Fibroblast of mammary gland (primary cell): ENCODE measurements around the gene FAM216A.
"Not testable (repeated sequence)": the region's sequence is repeated elsewhere in the genome, so short reads cannot be mapped to it uniquely, and the experiment has no call there.

Experiments
- DNase-seq: peaks from one replicate; pipeline ENCODE4 v3.0.0-alpha.2; 2010; ENCODE audit warnings: low read depth
- H3K4me3 ChIP-seq: 2 replicates; pipeline ENCODE4 v1.5.1; 2011; ENCODE audit warnings: low read depth, mild to moderate bottlenecking, low read length, moderate library complexity; ENCODE audit not compliant: control insufficient read depth
- CTCF ChIP-seq: conservative IDR thresholded peaks from 2 replicates; pipeline ENCODE4 v1.5.1; 2011; ENCODE audit warnings: low read depth, low read length, inconsistent platforms; ENCODE audit not compliant: control insufficient read depth, insufficient read depth

FAM216A gene

GRCh38 chr12:110468214-110469048 lies at the start of gene FAM216A, which contains the start of gene GPN3:
TSS of gene FAM216A (plus strand) at chr12:110468845. CDS start at chr12:110468876, 31 bp downstream.
TSS of gene GPN3 (minus strand) at chr12:110468257. CDS start at chr12:110468203, 54 bp downstream.
- no peak for TF ChIP-seq CTCF
- H3K4me3 ChIP-seq: peak within 1 kb of the TSS; percentile 98

GRCh38 chr12:110420644-110421043 lies 48.0 kb upstream of the FAM216A start:
- H3K4me3 ChIP-seq, DNase-seq: not testable (repeated sequence)

More at GRCh38 chr12:110468214-110469048, at the start of gene FAM216A, which contains the start of gene GPN3:
- DNase-seq: peak; percentile 98

- DNase-seq: no peak
- no peak overlapping the region for H3K4me3 ChIP-seq
- TF ChIP-seq CTCF: no peak
Observed at GRCh38 chr12:110421159-110421661, 47.4 kb upstream of the FAM216A start.

GRCh38 chr12:110421701-110422100 lies 46.9 kb upstream of the FAM216A start:
- no peak for TF ChIP-seq CTCF
- H3K4me3 ChIP-seq: no peak overlapping the region
- no peak for DNase-seq

GRCh38 chr12:110424237-110424636 lies 44.4 kb upstream of the FAM216A start:
- no peak for TF ChIP-seq CTCF
- DNase-seq: no peak

GRCh38 chr12:110426406-110426805 lies 42.2 kb upstream of the FAM216A start:
- no peak for TF ChIP-seq CTCF

More at GRCh38 chr12:110424237-110424636, 44.4 kb upstream of the FAM216A start:
- H3K4me3 ChIP-seq: no peak overlapping the region

GRCh38 chr12:110429676-110430075 lies 39.0 kb upstream of the FAM216A start:
- not testable (repeated sequence) for DNase-seq, H3K4me3 ChIP-seq

More at GRCh38 chr12:110426406-110426805, 42.2 kb upstream of the FAM216A start:
- DNase-seq: peak; percentile 58
- H3K4me3 ChIP-seq: no peak overlapping the region
